Gastrocnemius medialis (tissue), 4 donors: ENCODE results near the gene ST7. TPM values are rescaled to one million over a fixed set of nuclear protein-coding genes. Genes with fewer than 3 reads are reported as not detected.
A peak's percentile ranks its signal among the peaks of the same experiment; 100 is the strongest.

ENCODE experiments used
- ATAC-seq, 2 donors: fragments of 150-250 bp; one replicate each; pipeline ENCODE4 v1.9.1; 2016
- DNase-seq, 2 donors: peaks; one replicate each; pipeline ENCODE4 v3.0.0-alpha.2; 2019
- H3K27ac ChIP-seq, 4 donors: fragments of 200-600 bp; sonication (generic); 1 replicate in 1 of 4; 2 replicates in 3 of 4; pipeline ENCODE4 v1.5.1; 2016 to 2018; ENCODE audit warnings: mild to moderate bottlenecking in 2 of 4, moderate library complexity in 1 of 4
- H3K27me3 ChIP-seq, 3 donors: fragments of 200-600 bp; sonication (generic) in 2 of 3; 1 replicate in 1 of 3; 2 replicates in 2 of 3; pipeline versions ENCODE4 v1.5.1 to v1.6.0; 2016 to 2019; ENCODE audit warnings: mild to moderate bottlenecking in 1 of 3, moderate library complexity in 1 of 3
- H3K36me3 ChIP-seq, 2 donors: fragments of 200-600 bp; sonication (generic) in 1 of 2; one replicate each; pipeline ENCODE4 v1.5.1; 2017 to 2018
- H3K4me1 ChIP-seq, 2 donors: fragments of 200-600 bp; sonication (generic) in 1 of 2; one replicate each; pipeline ENCODE4 v1.5.1; 2016 to 2017; ENCODE audit warnings: mild to moderate bottlenecking in 2 of 2
- H3K4me3 ChIP-seq, 4 donors: fragments of 200-600 bp; sonication (generic) in 3 of 4; 1 replicate in 1 of 4; 2 replicates in 3 of 4; pipeline ENCODE4 v1.5.1; 2016 to 2019; ENCODE audit warnings: mild to moderate bottlenecking in 2 of 4
- H3K9me3 ChIP-seq, 3 donors: fragments of 200-600 bp; sonication (generic) in 2 of 3; 1 replicate in 1 of 3; 2 replicates in 2 of 3; pipeline ENCODE4 v1.5.1; 2016 to 2019
- POLR2A ChIP-seq, 2 donors: fragments of 450-650 bp; IDR thresholded peaks; one replicate each; pipeline ENCODE4 v1.6.1; 2017; ENCODE audit warnings: antibody characterized with exemption in 2 of 2, mild to moderate bottlenecking in 2 of 2, moderate library complexity in 2 of 2
- in situ Hi-C, 4 donors: fragments of 200-750 bp; cut with MboI; loops; one replicate each; pipeline versions ENCODE4 v1.15.0 to v1.8.0; 2017; ENCODE audit warnings: low sequenced_read_pairs in 4 of 4
- intact Hi-C: fragments of 100-400 bp; cut with DNase I; formaldehyde crosslinking; loops from one replicate; pipeline ENCODE4 v1.15.1; 2023; ENCODE audit warnings: low total_unique reads
- total RNA-seq, 4 donors: library from RNA; depleted of rRNA; stranded (reverse); fragments of >200 nt; gene quantifications; one replicate each; pipeline versions ENCODE4 v1.1.0 to v1.2.3, GENCODE V29; 2016
- TF ChIP-seq, protein P1 (sequence below), 5 experiments: fragments of 450-650 bp in 3 of 5; fragments of 200-600 bp in 2 of 5; sonication (generic) in 2 of 5; IDR thresholded peaks in 4 of 5; conservative IDR thresholded peaks in 1 of 5; 1 replicate in 4 of 5; 2 replicates in 1 of 5; pipeline ENCODE4 v1.5.1; 2016 to 2019; ENCODE audit warnings: antibody characterized with exemption in 5 of 5, mild to moderate bottlenecking in 3 of 5, moderate library complexity in 3 of 5

Gene ST7
- total RNA-seq, 4 donors from 2014 or later: 5.5 to 14.5 (median 11.9) TPM

DNA sequence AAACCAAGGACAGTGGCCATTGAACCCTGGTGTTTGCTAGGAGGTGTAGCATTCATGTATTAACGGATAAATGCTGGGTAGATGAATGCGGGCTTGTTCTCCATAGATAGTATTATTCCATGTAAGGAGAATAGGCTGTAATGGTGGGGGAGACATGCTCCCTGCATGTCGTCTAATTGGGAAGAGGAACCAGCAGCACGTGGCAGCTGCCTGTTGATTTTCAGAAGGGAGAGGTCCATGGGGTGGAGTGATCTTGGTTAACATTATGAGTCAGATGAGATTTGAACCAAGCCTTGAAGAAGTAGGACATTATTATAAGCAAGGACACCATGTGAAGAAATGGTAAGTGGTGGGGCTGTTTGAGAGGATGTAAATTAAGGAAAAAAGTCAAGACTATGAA is 257.1 kb downstream of the ST7 start:
- Histone ChIP-seq H3K27ac (no peak overlapping the region), H3K4me1 (no peaks in the 10 kb centered on the region), H3K27me3 (no peaks in the 10 kb centered on the region), H3K9me3 (no peaks in the 10 kb centered on the region), H3K36me3 (peaks cover 0 to 17% of the 10 kb centered on the region in 2 donors), H3K4me3 (no peak overlapping the region)
- intact Hi-C loops (no loop called here), in situ Hi-C loops (no loop called here)
- DNase-seq: no peak
- TF ChIP-seq POLR2A (IDR thresholded peaks at IDR 0.05): no peak
- TF ChIP-seq, protein P1, sequence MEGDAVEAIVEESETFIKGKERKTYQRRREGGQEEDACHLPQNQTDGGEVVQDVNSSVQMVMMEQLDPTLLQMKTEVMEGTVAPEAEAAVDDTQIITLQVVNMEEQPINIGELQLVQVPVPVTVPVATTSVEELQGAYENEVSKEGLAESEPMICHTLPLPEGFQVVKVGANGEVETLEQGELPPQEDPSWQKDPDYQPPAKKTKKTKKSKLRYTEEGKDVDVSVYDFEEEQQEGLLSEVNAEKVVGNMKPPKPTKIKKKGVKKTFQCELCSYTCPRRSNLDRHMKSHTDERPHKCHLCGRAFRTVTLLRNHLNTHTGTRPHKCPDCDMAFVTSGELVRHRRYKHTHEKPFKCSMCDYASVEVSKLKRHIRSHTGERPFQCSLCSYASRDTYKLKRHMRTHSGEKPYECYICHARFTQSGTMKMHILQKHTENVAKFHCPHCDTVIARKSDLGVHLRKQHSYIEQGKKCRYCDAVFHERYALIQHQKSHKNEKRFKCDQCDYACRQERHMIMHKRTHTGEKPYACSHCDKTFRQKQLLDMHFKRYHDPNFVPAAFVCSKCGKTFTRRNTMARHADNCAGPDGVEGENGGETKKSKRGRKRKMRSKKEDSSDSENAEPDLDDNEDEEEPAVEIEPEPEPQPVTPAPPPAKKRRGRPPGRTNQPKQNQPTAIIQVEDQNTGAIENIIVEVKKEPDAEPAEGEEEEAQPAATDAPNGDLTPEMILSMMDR (IDR thresholded peaks at IDR 0.05 in 4 of 5, conservative IDR thresholded peaks at IDR 0.05 in 1 of 5): no peak
- ATAC-seq: no peak

DNA sequence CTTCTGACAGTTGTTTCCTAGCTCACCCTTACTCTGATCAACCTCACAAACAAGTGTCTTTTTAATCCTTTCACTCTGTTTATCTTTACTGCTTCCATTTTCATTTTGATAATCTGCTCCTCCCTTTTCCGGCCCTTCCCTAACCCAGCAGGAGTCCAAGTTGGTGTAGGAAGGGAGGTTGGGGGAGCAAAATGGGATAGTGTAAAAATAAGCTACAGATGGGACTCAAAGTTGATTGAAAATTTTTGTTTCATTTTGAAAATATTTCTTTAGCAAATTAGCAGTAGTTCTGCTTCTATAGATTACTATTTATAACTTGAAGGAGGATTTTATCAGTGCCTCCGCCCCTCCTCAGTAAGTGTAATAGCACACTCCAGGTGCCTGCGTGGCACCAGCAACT is 257.6 kb downstream of the ST7 start:
- peaks cover 0 to 22% of the 10 kb centered on the region in 2 donors for H3K36me3 ChIP-seq
- intact Hi-C loops (no loop called here), in situ Hi-C loops (no loop called here)

DNA sequence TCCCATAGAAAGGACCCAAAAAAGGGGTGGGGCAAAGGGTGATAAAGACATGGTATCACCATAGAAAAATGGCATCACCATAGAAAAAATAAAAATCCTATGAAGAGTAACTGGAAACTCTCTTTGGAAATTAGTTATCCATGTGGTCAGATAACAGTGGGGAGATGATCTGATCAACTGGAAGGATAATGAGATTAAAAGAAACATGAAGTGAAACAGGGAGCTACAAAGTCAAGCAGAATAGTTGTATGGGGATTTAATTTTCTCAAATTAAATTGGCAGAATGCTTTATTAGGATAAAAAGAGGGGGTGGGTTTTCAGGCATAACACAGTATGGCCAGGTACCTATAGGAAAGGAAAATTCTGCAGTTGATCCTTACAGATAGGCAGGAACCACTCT is 258.3 kb downstream of the ST7 start:
- in situ Hi-C loops: no loop called here
- ATAC-seq (no peak), DNase-seq (no peak)
- Histone ChIP-seq H3K27me3 (no peaks in the 10 kb centered on the region), H3K36me3 (peaks cover 0 to 27% of the 10 kb centered on the region in 2 donors), H3K27ac (no peak overlapping the region), H3K4me1 (no peaks in the 10 kb centered on the region), H3K4me3 (no peak overlapping the region), H3K9me3 (no peaks in the 10 kb centered on the region)
- TF ChIP-seq, protein P1 (IDR thresholded peaks at IDR 0.05 in 4 of 5, conservative IDR thresholded peaks at IDR 0.05 in 1 of 5): no peak
- no peak for TF ChIP-seq POLR2A (IDR thresholded peaks at IDR 0.05)
- intact Hi-C loops: no loop called here

More for the DNA sequence above, 257.6 kb downstream of the ST7 start:
- no peaks in the 10 kb centered on the region for H3K27me3 ChIP-seq
- H3K4me3 ChIP-seq: no peak overlapping the region
- H3K9me3 ChIP-seq: no peaks in the 10 kb centered on the region
- ATAC-seq (no peak), DNase-seq (no peak)
- no peaks in the 10 kb centered on the region for H3K4me1 ChIP-seq
- no peak overlapping the region for H3K27ac ChIP-seq
- TF ChIP-seq, protein P1 (IDR thresholded peaks at IDR 0.05 in 4 of 5, conservative IDR thresholded peaks at IDR 0.05 in 1 of 5): no peak

DNA sequence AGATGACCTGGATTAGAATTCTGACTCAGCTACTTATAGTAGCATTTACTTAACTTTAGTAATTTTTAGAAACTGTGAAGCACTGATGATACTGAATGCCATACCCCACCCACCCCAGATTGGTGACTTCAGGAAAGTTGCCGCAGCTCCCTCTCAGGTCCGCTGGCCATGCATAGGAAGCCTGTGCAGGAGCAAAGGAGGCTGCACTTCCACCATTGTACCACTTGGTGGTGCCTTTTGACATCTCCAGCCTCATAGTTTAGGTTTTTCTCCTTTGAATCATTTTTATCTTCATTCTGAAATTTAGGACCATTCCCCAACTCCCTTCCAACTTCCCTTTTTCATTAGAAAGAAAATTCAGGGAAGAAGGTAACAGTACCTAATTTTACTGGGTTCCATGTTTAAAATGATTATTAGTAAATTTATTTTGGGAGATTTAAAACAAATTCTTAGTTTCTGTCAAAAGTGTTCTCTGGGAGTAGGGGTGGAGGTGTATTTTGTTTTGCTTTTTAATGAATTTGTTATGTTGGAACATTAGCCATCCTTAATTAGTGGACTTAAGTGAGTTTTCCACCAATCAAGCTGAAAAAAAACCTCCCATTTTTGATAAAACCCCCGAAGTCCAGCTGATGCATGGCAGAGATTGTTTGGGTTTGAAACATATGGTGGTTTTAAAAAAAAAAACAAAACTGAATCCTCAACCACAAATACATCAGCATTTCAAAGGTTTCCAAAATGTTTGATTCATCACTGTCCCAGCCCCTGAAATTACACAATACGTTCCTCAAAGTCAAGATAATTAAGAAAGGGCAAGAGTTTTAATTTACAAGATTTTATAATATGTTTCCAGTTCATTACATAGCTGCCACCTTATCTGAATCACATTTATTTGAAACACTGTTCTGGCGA is 259.9 kb downstream of the ST7 start:
- no peaks in the 10 kb centered on the region for H3K4me1 ChIP-seq
- in situ Hi-C loops: no loop called here
- intact Hi-C loops: no loop called here
- peaks cover 0 to 27% of the 10 kb centered on the region in 2 donors for H3K36me3 ChIP-seq
- H3K4me3 ChIP-seq: no peak overlapping the region
- no peak for DNase-seq
- no peak overlapping the region for H3K27ac ChIP-seq
- no peaks in the 10 kb centered on the region for H3K9me3 ChIP-seq
- no peaks in the 10 kb centered on the region for H3K27me3 ChIP-seq
- no peak for ATAC-seq
- TF ChIP-seq, protein P1 (IDR thresholded peaks at IDR 0.05 in 4 of 5, conservative IDR thresholded peaks at IDR 0.05 in 1 of 5): peak in 4 of 5 experiments; percentile 27 to 69 (median 46)
- TF ChIP-seq POLR2A (IDR thresholded peaks at IDR 0.05): no peak
